GM18502 (cell line): ENCODE measurements around the gene KCP.
"Not testable (repeated sequence)": the region's sequence is repeated elsewhere in the genome, so short reads cannot be mapped to it uniquely, and the experiment has no call there.

Experiments
- ATAC-seq: cut with Tn5 transposase; IDR thresholded peaks from one replicate; pipeline ENCODE4 v1.9.1; 2021; ENCODE audit warnings: mild to moderate bottlenecking; ENCODE audit not compliant: unreplicated experiment, poor library complexity

KCP gene

DNA sequence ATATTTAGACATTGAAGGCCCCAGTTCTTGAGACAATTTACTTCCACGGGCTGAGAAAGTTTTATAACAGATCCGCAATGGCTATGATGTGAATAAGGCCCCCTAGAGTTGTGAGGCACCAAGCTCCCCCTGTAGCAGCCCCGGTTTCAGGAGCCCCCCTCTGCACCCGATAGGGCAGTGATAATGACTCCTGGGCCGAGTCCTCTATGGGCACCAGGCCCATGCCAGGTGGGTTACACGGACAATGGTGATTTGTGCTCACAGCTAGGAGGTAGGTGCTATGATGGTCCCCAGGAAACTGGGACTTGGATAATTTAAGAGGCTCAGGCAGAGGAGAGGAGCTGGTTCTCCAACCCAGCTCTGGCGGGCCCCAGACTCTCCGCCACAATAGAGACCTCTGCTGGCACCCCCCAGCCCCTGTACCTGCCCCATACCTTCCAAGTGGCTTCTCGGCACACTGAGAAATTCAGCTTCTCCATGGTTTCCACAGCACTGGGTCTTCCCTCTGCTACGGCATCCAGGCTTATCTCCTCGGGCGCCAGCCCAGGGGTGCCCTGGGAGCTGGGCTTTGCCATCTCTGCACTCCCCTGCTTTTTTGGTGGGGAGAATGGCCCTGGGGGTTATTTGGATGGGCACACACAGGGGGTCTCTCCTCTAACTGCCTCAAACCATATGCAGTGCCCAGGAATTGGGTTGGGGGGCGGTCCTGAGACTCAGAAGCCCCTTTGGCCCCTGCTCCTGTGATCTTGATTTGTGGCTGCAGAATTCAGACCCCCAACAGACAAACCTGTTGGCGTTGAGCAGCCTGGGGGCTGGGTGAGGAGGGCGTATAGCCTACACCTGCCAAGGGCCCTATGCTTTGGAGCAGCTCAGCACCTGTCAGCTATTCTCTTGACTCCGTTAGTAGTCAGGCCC is 12.2 kb upstream of the KCP start:
- ATAC-seq, result no peak

DNA sequence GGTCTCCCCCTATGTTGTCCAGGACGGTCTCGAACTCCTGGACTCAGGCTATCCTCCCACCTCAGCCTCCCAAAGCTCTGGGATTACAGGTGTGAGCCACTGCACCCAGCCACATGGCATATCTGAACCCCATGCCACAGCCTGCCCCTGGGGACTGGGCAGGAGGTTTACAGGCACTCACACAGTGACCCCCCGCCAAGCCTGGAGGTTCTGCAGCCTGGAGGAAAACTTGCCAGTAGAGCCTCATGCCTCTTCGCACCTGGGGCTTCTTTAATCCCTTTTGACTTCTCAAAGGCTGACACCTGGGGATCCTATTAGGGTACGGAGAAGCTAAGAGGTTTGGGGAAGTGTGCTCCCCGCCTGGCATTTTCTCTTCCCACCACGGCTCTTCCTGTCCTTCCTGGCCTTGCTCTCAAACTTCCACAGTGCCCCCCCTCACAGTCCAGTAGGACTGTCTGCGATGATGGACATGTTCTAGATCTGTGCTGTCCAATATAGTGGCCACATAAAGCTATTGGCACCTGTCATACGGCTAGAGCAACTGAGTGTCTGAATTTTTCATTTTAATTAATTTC is 11.4 kb upstream of the KCP start:
- ATAC-seq, result no peak

GRCh38 chr7:128920913-128921582 is 10.5 kb upstream of the KCP start:
- no peak for ATAC-seq

- no peak for ATAC-seq
Measured at GRCh38 chr7:128919881-128920799, 9.6 kb upstream of the KCP start.

- ATAC-seq, result no peak
Measured at GRCh38 chr7:128919241-128919640, 8.7 kb upstream of the KCP start.

- ATAC-seq, result no peak
Measured at GRCh38 chr7:128918016-128918665, 7.6 kb upstream of the KCP start.

DNA sequence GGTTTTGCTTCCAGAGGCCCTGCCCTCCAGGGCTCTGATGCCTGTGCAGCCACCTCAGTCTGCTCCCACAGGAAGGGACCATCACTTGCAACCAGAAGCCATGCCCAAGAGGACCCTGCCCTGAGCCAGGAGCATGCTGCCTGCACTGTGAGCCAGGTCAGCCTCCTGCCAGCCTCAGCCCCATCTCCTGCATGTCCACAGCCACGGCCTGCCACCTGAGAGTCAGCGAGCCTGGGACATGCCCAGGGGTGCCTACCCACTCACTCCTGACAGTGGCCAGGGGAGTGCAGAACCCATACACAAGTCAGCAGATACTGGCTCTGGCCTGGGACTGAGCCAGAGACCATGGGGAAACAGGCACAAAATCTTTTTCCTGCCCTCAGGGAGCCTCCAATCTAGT is 6.6 kb upstream of the KCP start:
- no peak for ATAC-seq

DNA sequence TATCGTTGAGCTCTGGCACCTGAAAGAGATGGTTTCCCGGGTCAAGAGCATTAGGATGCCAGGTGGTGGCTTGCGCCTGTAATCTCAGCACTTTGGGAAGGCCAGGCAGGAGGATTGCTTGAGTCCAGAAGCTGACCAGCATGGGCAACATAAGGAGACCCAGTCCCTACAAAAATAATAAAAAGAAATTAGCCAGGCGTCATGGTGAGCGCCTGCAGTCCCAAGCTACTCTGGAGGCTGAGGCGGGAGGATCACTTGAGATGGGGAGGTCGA is 6.1 kb upstream of the KCP start:
- ATAC-seq, result no peak

GRCh38 chr7:128915841-128916642 is 5.5 kb upstream of the KCP start:
- no peak for ATAC-seq

- peak; percentile 18 for ATAC-seq
Measured at GRCh38 chr7:128915271-128915819, 4.8 kb upstream of the KCP start.

- ATAC-seq, result peak; percentile 64
Measured at GRCh38 chr7:128914566-128915151, 4.2 kb upstream of the KCP start.

DNA sequence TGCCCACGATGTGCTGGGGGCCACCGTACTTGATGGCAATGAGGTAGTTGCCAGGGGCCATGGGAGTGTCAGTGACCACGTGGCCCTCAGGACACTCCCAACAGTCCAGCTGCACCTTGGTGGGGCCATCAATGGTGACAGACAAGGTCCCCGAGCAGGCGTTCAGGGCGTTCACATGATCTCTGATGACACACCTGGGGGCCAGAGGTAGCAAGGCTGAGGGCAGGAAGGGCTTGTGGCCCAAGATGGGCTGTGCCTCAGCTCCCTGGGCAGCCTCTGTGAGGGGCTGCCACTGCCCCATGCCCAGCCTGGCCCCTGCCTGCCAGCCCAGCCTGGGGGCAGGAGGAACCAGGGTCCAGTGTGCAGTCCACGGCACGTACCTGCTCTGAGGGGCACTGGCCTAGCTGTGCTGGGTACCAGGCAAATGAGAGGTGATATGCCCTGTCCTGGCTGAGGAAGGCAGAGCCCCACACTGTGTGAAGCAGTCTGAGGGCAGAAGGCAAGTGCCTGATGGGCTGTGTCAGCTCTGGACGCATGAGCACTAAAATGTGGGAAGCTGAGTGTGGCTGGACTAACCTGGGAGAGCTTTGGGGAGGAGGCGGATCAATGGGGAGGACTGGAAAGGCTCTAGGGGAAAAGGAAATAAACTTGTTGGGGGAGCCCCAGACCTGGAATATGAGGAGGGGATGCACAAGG is 3.5 kb upstream of the KCP start:
- no peak for ATAC-seq

DNA sequence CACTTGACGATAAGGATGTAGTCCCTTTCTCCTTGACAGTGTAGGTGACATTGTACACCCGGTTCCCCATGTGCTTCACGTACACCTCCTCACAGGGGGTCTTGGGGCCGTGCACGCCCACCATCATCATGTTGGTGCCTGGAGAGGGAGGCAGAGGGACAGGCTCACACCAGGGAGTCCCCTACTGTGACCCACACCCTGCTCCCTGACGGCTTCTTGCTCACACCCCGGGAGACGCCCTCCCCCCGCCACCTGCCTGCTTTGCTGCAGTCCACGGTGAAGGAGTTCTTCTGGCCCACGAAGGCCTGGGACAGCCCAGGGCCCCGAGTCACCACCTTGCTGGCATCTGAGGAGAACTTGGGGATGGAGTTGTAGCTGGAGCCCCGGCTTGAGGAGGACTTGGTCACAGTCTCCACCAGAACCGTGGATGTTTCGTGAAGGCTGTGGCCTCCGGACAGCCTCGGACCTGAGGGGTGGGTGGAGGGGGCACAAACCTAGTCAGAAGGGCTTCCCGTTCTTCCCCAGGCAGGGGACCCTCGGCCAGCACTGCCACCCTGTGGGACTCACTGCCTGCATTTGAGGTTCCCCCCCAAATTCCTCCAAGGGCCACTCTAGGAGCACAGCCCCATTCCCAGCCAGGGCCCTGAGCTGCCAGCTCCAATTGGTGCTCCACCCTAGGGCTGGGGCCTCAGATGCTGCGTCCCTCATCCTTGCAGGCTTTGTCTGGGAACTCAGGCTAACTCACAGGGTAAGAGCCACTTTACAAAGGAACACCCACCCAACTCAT is 2.4 kb upstream of the KCP start:
- not testable (repeated sequence) for ATAC-seq

- ATAC-seq, result no peak
Measured at GRCh38 chr7:128912281-128912680, 1.8 kb upstream of the KCP start.

DNA sequence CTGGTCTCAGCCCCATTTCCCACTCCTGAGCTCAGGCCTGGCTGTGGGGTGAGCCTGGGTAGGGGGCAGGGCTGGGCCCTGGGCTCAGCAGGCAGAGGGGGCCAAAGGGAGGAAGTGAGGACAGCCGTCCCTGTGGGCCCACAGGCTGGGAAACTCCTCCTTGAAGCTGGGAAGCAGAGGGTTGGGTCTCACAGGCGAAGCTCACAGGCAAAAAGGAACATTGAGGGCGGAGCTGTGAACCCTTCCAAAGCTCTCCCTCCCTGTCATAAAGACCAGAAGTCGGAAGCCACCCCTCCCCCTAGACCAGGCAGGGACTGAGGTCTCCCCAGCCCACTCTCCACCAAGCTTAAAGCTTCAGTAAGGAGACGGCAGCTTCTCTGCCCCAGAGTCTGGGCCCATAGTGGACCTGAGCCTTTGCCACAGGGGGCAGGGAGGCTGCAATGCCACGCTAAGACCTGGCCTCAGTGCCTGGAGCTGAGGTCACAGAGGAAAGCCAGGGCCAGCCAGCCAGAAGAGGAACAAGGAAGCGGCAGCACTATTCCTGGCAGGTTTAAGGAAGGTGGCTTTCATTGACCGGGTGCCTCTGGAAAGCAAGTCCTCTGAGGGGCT is 1.0 kb upstream of the KCP start:
- ATAC-seq, result no peak

GRCh38 chr7:128909625-128910568 is 612 bp downstream of the KCP start:
- ATAC-seq, result no peak
